Measurements from ENCODE around the gene GJC1.

The GJC1 gene

DNA sequence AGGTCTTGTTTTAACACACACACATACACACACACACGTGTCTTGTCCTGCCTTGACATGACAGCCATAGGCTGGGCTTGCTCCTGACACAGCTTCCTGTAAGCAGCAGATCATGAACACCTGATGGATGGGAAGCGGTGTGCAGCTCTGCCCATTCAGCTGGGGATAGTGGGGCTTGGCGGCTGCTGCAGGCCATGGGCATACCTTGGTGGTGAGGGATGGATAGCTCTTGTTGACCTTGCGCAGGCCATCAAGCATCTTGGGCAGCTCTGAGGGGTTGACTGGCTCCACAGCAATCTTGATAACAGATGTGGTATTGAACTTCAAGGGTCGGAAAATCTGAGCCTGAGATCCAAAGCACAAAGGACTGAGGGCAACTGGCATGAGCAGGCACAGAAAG, 29.6 kb upstream of the GJC1 start:
- no peaks in the 10 kb centered on the region for H3K4me1 ChIP-seq
- no peak overlapping the region for H3K4me3 ChIP-seq
- H3K36me3 ChIP-seq (replicated peaks) = peaks cover 88% of the 10 kb centered on the region
- H3K9me3 ChIP-seq = no peaks in the 10 kb centered on the region
- no peaks in the 10 kb centered on the region for H3K27me3 ChIP-seq (ENCODE audit: low read depth)
- DNase-seq (ENCODE audit: low spot score in 2 of 2) = no peak
- in situ Hi-C loops (cut with MboI; ENCODE audit: low sequenced_read_pairs) = no loop called here

DNA sequence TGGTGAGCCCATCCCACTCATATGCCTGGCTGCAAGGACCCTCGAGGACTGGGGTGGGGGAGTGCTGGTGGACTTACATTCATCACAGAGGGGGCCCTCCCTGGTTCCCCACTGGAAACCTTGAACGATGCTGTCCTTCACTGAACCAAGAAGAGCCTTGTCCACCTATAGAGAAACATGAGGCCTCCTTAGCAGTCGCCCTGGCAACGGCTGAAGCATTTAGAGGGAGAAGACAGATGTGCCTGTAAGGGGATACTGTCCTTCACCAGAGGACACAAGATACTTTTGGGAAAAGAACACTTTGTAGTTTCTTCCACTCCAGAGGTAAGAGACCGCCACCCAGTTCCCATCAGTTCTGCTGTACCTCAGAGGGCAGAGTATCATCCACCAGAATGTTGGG, 24.1 kb upstream of the GJC1 start:
- Histone ChIP-seq H3K4me1 (no peaks in the 10 kb centered on the region), H3K9me3 (no peaks in the 10 kb centered on the region), H3K4me3 (no peak overlapping the region), H3K36me3 (replicated peaks) (peaks cover 86% of the 10 kb centered on the region), H3K27me3 (ENCODE audit: low read depth) (no peaks in the 10 kb centered on the region)
- no peak for DNase-seq (ENCODE audit: low spot score in 2 of 2)
- in situ Hi-C loops (cut with MboI; ENCODE audit: low sequenced_read_pairs) = no loop called here

GRCh38 chr17:44850612-44851011, 20.5 kb upstream of the GJC1 start:
- Histone ChIP-seq H3K36me3 (replicated peaks) (peaks cover 56% of the 10 kb centered on the region), H3K4me3 (no peak overlapping the region), H3K9me3 (no peaks in the 10 kb centered on the region), H3K27me3 (ENCODE audit: low read depth) (no peaks in the 10 kb centered on the region), H3K4me1 (no peaks in the 10 kb centered on the region)
- DNase-seq (ENCODE audit: low spot score in 2 of 2) = no peak
- in situ Hi-C loops (cut with MboI; ENCODE audit: low sequenced_read_pairs) = no loop called here

- H3K36me3 ChIP-seq (replicated peaks) = peaks cover 50% of the 10 kb centered on the region
- no peaks in the 10 kb centered on the region for H3K4me1 ChIP-seq
- in situ Hi-C loops (cut with MboI; ENCODE audit: low sequenced_read_pairs) = no loop called here
- H3K9me3 ChIP-seq = no peaks in the 10 kb centered on the region
- H3K4me3 ChIP-seq = no peak overlapping the region
- no peak for DNase-seq (ENCODE audit: low spot score in 2 of 2)
- H3K27me3 ChIP-seq (ENCODE audit: low read depth) = no peaks in the 10 kb centered on the region
These were observed 19.9 kb upstream of the GJC1 start for GRCh38 chr17:44850025-44850424.

DNA sequence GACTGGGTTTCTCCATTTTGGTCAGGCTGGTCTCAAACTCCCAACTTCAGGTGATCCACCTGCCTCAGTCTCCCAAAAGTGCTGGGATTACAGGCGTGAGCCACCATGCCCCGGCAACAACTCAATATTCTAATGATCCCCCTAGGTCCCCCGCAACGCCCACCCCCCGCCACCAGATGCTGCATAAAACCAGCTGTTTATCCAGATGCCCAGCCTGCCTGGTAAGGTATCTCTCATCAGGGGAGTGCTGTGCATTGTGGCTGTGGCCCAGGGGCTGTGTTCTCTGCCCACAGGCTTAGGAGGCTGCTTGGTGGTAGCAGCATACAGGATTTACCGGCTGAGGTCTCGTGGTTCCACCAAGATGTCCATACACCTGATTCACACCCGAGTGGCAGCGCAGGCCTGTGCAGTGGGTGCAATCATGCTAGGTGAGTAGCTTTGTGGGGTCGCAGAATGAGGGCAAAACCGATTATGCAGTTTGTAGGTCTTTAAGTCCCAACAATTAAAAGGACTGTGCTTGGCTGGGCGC, 18.9 kb upstream of the GJC1 start:
- Histone ChIP-seq H3K36me3 (replicated peaks) (peaks cover 40% of the 10 kb centered on the region), H3K27me3 (ENCODE audit: low read depth) (no peaks in the 10 kb centered on the region), H3K4me3 (no peak overlapping the region), H3K4me1 (no peaks in the 10 kb centered on the region), H3K9me3 (no peaks in the 10 kb centered on the region; the same call in 1 of the 2 replicates)
- in situ Hi-C loops (cut with MboI; ENCODE audit: low sequenced_read_pairs) = no loop called here
- DNase-seq (ENCODE audit: low spot score in 2 of 2) = no peak

DNA sequence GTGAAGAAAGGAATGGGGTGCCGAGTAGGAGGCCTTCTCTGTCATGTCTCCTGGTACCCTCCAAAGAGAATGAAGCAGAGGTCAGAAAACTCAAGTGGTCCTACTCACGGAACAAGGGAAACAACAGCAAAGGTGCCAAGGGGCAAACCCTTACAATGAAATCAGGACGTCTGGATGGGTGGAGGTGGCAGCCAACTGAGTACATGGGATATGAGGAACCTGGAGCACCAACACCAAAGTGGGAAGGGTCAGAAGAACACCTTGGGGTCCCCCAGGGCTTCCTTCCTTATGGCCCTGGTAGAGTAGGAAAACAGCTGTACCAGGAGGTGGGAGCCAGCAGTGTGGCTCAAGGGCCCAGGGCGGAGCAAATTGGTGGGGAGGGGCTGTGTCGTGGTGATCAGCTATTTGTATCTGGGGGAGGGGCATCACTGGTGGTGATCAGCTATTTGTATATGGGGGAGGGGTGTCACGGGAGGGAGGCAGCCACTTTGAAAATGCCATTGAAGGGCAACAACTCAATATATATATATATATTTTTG, 18.2 kb upstream of the GJC1 start:
- Histone ChIP-seq H3K9me3 (no peaks in the 10 kb centered on the region; the same call in 1 of the 2 replicates), H3K4me3 (no peak overlapping the region), H3K36me3 (replicated peaks) (peaks cover 33% of the 10 kb centered on the region), H3K27me3 (ENCODE audit: low read depth) (no peaks in the 10 kb centered on the region), H3K4me1 (no peaks in the 10 kb centered on the region)
- in situ Hi-C loops (cut with MboI; ENCODE audit: low sequenced_read_pairs) = no loop called here
- no peak for DNase-seq (ENCODE audit: low spot score in 2 of 2)

DNA sequence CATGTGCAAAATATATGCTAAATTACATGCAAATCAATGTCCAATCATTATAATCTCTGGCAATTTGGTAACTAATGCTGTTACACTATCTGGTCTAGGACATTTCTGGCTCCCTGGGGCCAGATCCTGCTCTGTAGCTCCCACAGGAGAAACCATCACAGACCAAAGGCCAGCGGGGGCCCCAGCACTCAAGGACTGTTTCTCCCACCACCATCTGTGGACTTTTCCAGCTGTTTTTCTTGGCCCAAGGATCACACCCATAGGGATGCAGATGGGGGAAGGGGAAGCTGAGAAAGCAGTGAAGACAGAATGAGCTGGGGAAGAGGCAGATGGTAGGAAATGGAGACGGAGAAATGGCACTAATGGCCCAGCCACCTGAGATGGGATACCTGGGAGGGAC, 17.5 kb upstream of the GJC1 start, which contains the start of gene HIGD1B:
Gene HIGD1B, plus strand, starts transcription at position 298 of the 400 bp plus-strand sequence. CDS start 270 bp downstream, outside the sequence.
- Histone ChIP-seq H3K4me3 (no peak within 1 kb of the TSS), H3K4me1 (no peaks in the 10 kb centered on the region; the same call in 1 of the 2 replicates), H3K9me3 (no peaks in the 10 kb centered on the region; the same call in 1 of the 2 replicates), H3K36me3 (replicated peaks) (peaks cover 27% of the 10 kb centered on the region), H3K27me3 (ENCODE audit: low read depth) (no peaks in the 10 kb centered on the region)
- no peak for DNase-seq (ENCODE audit: low spot score in 2 of 2)
- in situ Hi-C loops (cut with MboI; ENCODE audit: low sequenced_read_pairs) = no loop called here

GRCh38 chr17:44846206-44846605, 16.1 kb upstream of the GJC1 start:
- peaks cover 13% of the 10 kb centered on the region for H3K36me3 ChIP-seq (replicated peaks)
- H3K4me1 ChIP-seq = no peaks in the 10 kb centered on the region; the same call in 1 of the 2 replicates
- no peak overlapping the region for H3K4me3 ChIP-seq
- DNase-seq (ENCODE audit: low spot score in 2 of 2) = no peak
- in situ Hi-C loops (cut with MboI; ENCODE audit: low sequenced_read_pairs) = no loop called here
- H3K9me3 ChIP-seq = no peaks in the 10 kb centered on the region; the same call in 1 of the 2 replicates
- no peaks in the 10 kb centered on the region for H3K27me3 ChIP-seq (ENCODE audit: low read depth)

GRCh38 chr17:44844390-44844830, 14.3 kb upstream of the GJC1 start:
- no peaks in the 10 kb centered on the region; the same call in 1 of the 2 replicates for H3K9me3 ChIP-seq
- H3K4me1 ChIP-seq = no peaks in the 10 kb centered on the region; the same call in 1 of the 2 replicates
- no peaks in the 10 kb centered on the region for H3K27me3 ChIP-seq (ENCODE audit: low read depth)
- in situ Hi-C loops (cut with MboI; ENCODE audit: low sequenced_read_pairs) = no loop called here
- DNase-seq (ENCODE audit: low spot score in 2 of 2) = no peak
- H3K4me3 ChIP-seq = no peak overlapping the region
- no peaks in the 10 kb centered on the region for H3K36me3 ChIP-seq (replicated peaks)

DNA sequence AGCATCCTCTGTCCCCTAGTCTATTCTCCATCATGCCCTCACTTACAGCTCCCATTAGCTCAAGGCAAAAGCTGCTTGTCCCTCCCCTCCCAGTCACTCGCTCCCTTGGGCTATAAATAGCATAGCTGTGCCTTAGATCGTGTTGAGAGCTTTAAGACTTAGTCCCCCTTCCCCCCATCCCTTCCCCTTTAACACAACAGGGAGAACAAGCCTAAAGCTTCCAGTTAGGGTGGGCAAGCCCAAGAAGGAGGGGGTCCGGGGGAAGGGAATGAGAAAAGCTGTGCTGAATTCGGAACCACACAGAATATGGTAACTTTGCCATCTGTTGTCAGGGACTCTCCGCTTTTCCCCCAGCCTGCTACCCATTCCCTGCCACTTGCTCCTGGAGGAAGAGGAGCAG, 12.7 kb upstream of the GJC1 start:
- in situ Hi-C loops (cut with MboI; ENCODE audit: low sequenced_read_pairs) = no loop called here
- no peak for DNase-seq (ENCODE audit: low spot score in 2 of 2)
- H3K9me3 ChIP-seq = no peaks in the 10 kb centered on the region; the same call in 1 of the 2 replicates
- H3K4me1 ChIP-seq = no peaks in the 10 kb centered on the region; the same call in 1 of the 2 replicates
- no peaks in the 10 kb centered on the region for H3K27me3 ChIP-seq (ENCODE audit: low read depth)
- no peaks in the 10 kb centered on the region for H3K36me3 ChIP-seq (replicated peaks)
- H3K4me3 ChIP-seq = no peak overlapping the region

DNA sequence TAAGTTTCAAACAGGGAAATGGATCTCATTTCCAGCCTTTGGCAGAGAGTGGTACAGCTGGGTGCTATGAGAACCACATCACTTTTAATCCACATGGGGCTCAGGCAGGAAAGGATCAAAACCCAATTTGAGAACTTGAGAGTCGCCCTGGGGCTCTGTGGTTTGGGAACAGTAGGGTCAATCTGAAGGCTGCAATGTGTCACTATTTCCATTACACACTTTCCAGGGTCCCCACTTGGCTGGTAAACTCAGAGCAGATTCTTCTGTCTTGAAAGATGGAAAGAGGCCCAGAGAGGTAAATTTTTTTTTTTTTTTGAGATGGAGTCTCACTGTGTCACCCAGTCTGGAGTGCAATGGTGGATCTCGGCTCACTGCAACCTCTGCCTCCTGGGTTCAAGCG, 10.8 kb upstream of the GJC1 start:
- DNase-seq (ENCODE audit: low spot score in 2 of 2) = no peak
- Histone ChIP-seq H3K36me3 (replicated peaks) (no peaks in the 10 kb centered on the region), H3K9me3 (no peaks in the 10 kb centered on the region; the same call in 1 of the 2 replicates), H3K4me1 (no peaks in the 10 kb centered on the region; the same call in 1 of the 2 replicates), H3K4me3 (no peak overlapping the region), H3K27me3 (ENCODE audit: low read depth) (no peaks in the 10 kb centered on the region)
- in situ Hi-C loops (cut with MboI; ENCODE audit: low sequenced_read_pairs) = no loop called here

DNA sequence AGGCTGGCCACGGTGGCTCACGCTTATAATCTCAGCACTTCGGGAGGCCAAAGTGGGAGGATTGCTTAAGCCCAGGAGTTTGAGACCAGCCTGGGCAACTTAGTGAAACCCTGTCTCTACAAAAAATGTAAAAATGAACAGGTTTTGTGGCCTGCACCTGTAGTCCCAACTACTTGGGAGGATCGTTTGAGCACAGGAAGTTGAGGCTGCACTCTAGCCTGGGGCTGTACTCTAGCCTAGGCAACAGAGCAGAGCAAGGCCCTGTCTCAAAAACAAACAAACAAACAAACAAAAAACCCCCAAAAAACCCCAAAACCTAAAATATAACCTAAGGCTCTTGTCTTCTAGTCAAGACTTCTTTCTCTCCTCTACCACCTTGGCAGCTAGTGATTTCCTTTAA, 10.2 kb upstream of the GJC1 start:
- Histone ChIP-seq H3K4me1 (no peaks in the 10 kb centered on the region; the same call in 1 of the 2 replicates), H3K27me3 (ENCODE audit: low read depth) (no peaks in the 10 kb centered on the region), H3K4me3 (no peak overlapping the region), H3K36me3 (replicated peaks) (no peaks in the 10 kb centered on the region), H3K9me3 (no peaks in the 10 kb centered on the region; the same call in 1 of the 2 replicates)
- no peak for DNase-seq (ENCODE audit: low spot score in 2 of 2)
- in situ Hi-C loops (cut with MboI; ENCODE audit: low sequenced_read_pairs) = no loop called here

- Histone ChIP-seq H3K9me3 (no peaks in the 10 kb centered on the region), H3K4me3 (no peak overlapping the region), H3K4me1 (no peaks in the 10 kb centered on the region), H3K36me3 (replicated peaks) (no peaks in the 10 kb centered on the region), H3K27me3 (ENCODE audit: low read depth) (no peaks in the 10 kb centered on the region)
- no peak for DNase-seq (ENCODE audit: low spot score in 2 of 2)
- in situ Hi-C loops (cut with MboI; ENCODE audit: low sequenced_read_pairs) = no loop called here
These were observed 7.1 kb upstream of the GJC1 start for GRCh38 chr17:44837196-44837595.

DNA sequence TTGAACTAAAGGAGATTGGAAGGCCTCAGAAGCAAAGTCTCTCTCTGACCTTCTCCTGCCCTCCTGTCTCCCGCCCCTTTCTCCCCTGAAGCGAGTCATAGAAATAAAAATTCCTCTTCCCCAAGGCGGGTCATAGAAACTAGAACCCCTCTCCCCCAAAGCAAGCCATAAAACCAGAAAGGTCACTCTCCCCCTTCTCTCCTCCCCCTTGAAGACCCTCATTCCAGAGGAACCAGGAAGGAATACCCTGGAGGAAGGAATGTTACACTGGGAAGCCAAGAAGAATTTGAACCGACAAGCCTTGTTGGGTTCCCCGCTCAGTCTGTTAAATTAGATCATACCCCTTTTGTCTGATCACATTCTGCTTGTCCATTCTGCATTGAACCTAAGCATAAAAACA, 2.7 kb upstream of the GJC1 start:
- H3K36me3 ChIP-seq (replicated peaks) = peaks cover 2% of the 10 kb centered on the region; the same call in 1 of the 2 replicates

More for the DNA sequence above, 2.7 kb upstream of the GJC1 start:
- Histone ChIP-seq H3K27me3 (ENCODE audit: low read depth) (no peaks in the 10 kb centered on the region), H3K4me1 (peaks cover 17% of the 10 kb centered on the region), H3K9me3 (no peaks in the 10 kb centered on the region), H3K4me3 (no peak overlapping the region)
- no peak for DNase-seq (ENCODE audit: low spot score in 2 of 2)
- in situ Hi-C loops (cut with MboI; ENCODE audit: low sequenced_read_pairs) = no loop called here
